Measurements from ENCODE around the gene TMEM106C. TPM values are rescaled to one million over a fixed set of nuclear protein-coding genes. Genes with fewer than 3 reads are reported as not detected.

TMEM106C gene
- total and polyA plus RNA-seq, 10 of the 15 experiments (the other 5 are each of a cell fraction or from before 2014, with no cell fraction given) = 90.2 to 280 (median 161) TPM

- no peak overlapping the region for H3K9ac ChIP-seq (ENCODE audit: control insufficient read depth, insufficient read depth, low read length)
Observed at GRCh38 chr12:47946413-47947323, 16.7 kb upstream of the TMEM106C start.

More at GRCh38 chr12:47946413-47947323, 16.7 kb upstream of the TMEM106C start:
- POLR2A ChIA-PET = no interaction called here
- CTCF ChIA-PET = interaction anchor here (0.6 to 2.3 kb wide), 9 partner anchors 16 to 218 kb away, joined by 3 to 12 read pairs (median 3); partner anchors contain the start of genes TMEM106C and VDR
- peaks cover 0 to under 1% of the 10 kb centered on the region in 2 experiments; a peak in 2 of 4 replicates for H3K27me3 ChIP-seq (replicated peaks in 1 of 2; ENCODE audit: control insufficient read depth in 2 of 2, insufficient read depth in 2 of 2, low read length in 1 of 2)
- SMC1A ChIA-PET (ENCODE audit: uncharacterized antibody, unreplicated experiment) = interaction anchor here (0.7 to 1.5 kb wide), 4 partner anchors 16 to 160 kb away, joined by 3 read pairs; no protein-coding TSS in a partner anchor
- TF ChIP-seq SP1 (IDR thresholded peaks at IDR 0.05; ENCODE audit: low read depth, low read length) (no peak), POLR2AphosphoS5 (IDR thresholded peaks at IDR 0.05; ENCODE audit: low read length) (no peak), E4F1 (IDR thresholded peaks at IDR 0.05; ENCODE audit: borderline replicate concordance, partially characterized antibody) (no peak), RFX5 (IDR thresholded peaks at IDR 0.05; ENCODE audit: low read depth, low read length) (no peak), HDGF (IDR thresholded peaks at IDR 0.05) (no peak), CBX3 (IDR thresholded peaks at IDR 0.05; ENCODE audit: borderline replicate concordance, low read depth) (no peak), ZNF217 (IDR thresholded peaks at IDR 0.05) (no peak), KLF5 (IDR thresholded peaks at IDR 0.05; ENCODE audit: partially characterized antibody) (no peak), SMAD1 (IDR thresholded peaks at IDR 0.05; ENCODE audit: low read depth, partially characterized antibody) (no peak), BCL11A (IDR thresholded peaks at IDR 0.05; ENCODE audit: low read depth, low read length) (no peak), FOS (IDR thresholded peaks at IDR 0.05; ENCODE audit: borderline replicate concordance, extremely low read depth, insufficient read length) (no peak), LARP7 (IDR thresholded peaks at IDR 0.05) (no peak), SMC3 (IDR thresholded peaks at IDR 0.05; ENCODE audit: borderline replicate concordance, low read length) (no peak), PAX5 (IDR thresholded peaks at IDR 0.05; ENCODE audit: borderline replicate concordance, low read depth, low read length) (no peak), RELA (IDR thresholded peaks at IDR 0.05; ENCODE audit: borderline replicate concordance, partially characterized antibody) (no peak), PAX8 (IDR thresholded peaks at IDR 0.05) (no peak), SREBF1 (IDR thresholded peaks at IDR 0.05; ENCODE audit: low read length) (no peak), USF1 (IDR thresholded peaks at IDR 0.05; ENCODE audit: borderline replicate concordance, extremely low read length, insufficient read depth, low read depth, low read length) (no peak)
- DNase-seq (ENCODE audit: low read depth, low spot score) (no peak), ATAC-seq (no peak), FAIRE-seq (no peak)
- H3K27ac ChIP-seq (ENCODE audit: control insufficient read depth, insufficient read depth) = no peak overlapping the region
- in situ Hi-C loops (cut with MboI) (no loop called here), intact Hi-C loops (cut with micrococcal nuclease; ENCODE audit: unreplicated experiment) (loop anchor here (5.0 kb wide), 1 partner anchor 44 kb away; the partner anchor contains the start of gene VDR)
- H3K79me2 ChIP-seq (ENCODE audit: control insufficient read depth, insufficient read depth, low read length) = no peaks in the 10 kb centered on the region
- no peaks in the 10 kb centered on the region for H3K9me3 ChIP-seq (replicated peaks; ENCODE audit: control insufficient read depth, insufficient read depth, low read length)
- BruUV-seq (replicated peaks) = no TSS peak
- H3K4me1 ChIP-seq (ENCODE audit: control insufficient read depth, insufficient read depth, low read length) = no peaks in the 10 kb centered on the region
- H4K20me1 ChIP-seq (ENCODE audit: control insufficient read depth, insufficient read depth) = no peaks in the 10 kb centered on the region
- RAD21 ChIA-PET (ENCODE audit: unreplicated experiment) = interaction anchor here (1.1 kb wide), 2 partner anchors 62 to 205 kb away, joined by 3 to 4 read pairs; no protein-coding TSS in a partner anchor
- no peak overlapping the region for H3K4me2 ChIP-seq (ENCODE audit: control insufficient read depth, insufficient read depth)
- H3K4me3 ChIP-seq = no peak overlapping the region
- H2AFZ ChIP-seq (ENCODE audit: control insufficient read depth, low read depth, low read length) = no peak overlapping the region
- H3K36me3 ChIP-seq (ENCODE audit: control insufficient read depth in 2 of 2, insufficient read depth in 2 of 2, low read length in 1 of 2) = no peaks in the 10 kb centered on the region
- 42% methylated on average over 27 of the region's 27 CpGs for WGBS (ENCODE audit: insufficient coverage, insufficient replicate concordance, low lambda C conversion rate, missing lambda C conversion rate)

Data from GM12878 (cell line).